Epithelial cell of esophagus (primary cell): ENCODE results near the gene FCHO1.

Experiments
- DNase-seq: peaks from one replicate; pipeline ENCODE4 v3.0.0; 2010; ENCODE audit warnings: low read depth
- H3K4me3 ChIP-seq: 2 replicates; pipeline ENCODE4 v1.5.1; 2011; ENCODE audit warnings: mild to moderate bottlenecking, low read length, control low read depth
- CTCF ChIP-seq: IDR thresholded peaks from 2 replicates; pipeline ENCODE4 v1.5.1; 2011; ENCODE audit warnings: low read depth, mild to moderate bottlenecking, low read length, control low read depth, inconsistent platforms; ENCODE audit not compliant: insufficient read depth; ENCODE audit errors: missing control alignments

Gene FCHO1

GRCh38 chr19:17837972-17838371 is 86.7 kb downstream of the FCHO1 start:
- no peak for DNase-seq
- no peak overlapping the region for H3K4me3 ChIP-seq
- TF ChIP-seq CTCF = no peak
